Osteocyte (in vitro differentiated cells): ENCODE data around the gene MDM1. TPM values are rescaled to one million over a fixed set of nuclear protein-coding genes. Genes with fewer than 3 reads are reported as not detected.

Experiments used
- DNase-seq: peaks from one replicate; pipeline ENCODE4 v3.0.0; 2021; ENCODE audit warnings: mixed read lengths; ENCODE audit not compliant: unreplicated experiment; ENCODE audit errors: extremely low spot score
- H3K27ac Mint-ChIP-seq: one replicate; pipeline ENCODE4 v1.8.0; 2021; ENCODE audit warnings: mild to moderate bottlenecking, mixed read lengths; ENCODE audit not compliant: unreplicated experiment
- H3K27me3 Mint-ChIP-seq: one replicate; pipeline ENCODE4 v1.8.0; 2021; ENCODE audit warnings: mixed read lengths; ENCODE audit not compliant: unreplicated experiment
- H3K36me3 Mint-ChIP-seq: one replicate; pipeline ENCODE4 v1.8.0; 2021; ENCODE audit warnings: mixed read lengths; ENCODE audit not compliant: unreplicated experiment
- H3K4me1 Mint-ChIP-seq: one replicate; pipeline ENCODE4 v1.8.0; 2021; ENCODE audit warnings: mixed read lengths; ENCODE audit not compliant: unreplicated experiment
- H3K4me3 Mint-ChIP-seq: one replicate; pipeline ENCODE4 v1.8.0; 2021; ENCODE audit warnings: mild to moderate bottlenecking, moderate library complexity, mixed read lengths; ENCODE audit not compliant: unreplicated experiment
- H3K9me3 Mint-ChIP-seq: one replicate; pipeline ENCODE4 v1.8.0; 2021; ENCODE audit warnings: mixed read lengths; ENCODE audit not compliant: unreplicated experiment
- CTCF ChIP-seq: fragments of 200-600 bp; sonication (generic); IDR thresholded peaks from 2 replicates; pipeline ENCODE4 v1.5.0; 2021; ENCODE audit warnings: antibody characterized with exemption, mild to moderate bottlenecking, moderate library complexity
- total RNA-seq: library from RNA; stranded (reverse); gene quantifications from 2 replicates; pipeline ENCODE4 v1.2.1, GENCODE V29; 2021

The MDM1 gene
- total RNA-seq, 1 donor from 2014 or later: 10.9 TPM

GRCh38 chr12:68293347-68293746 is 38.8 kb downstream of the MDM1 start:
- no peak for DNase-seq
- Mint-ChIP-seq H3K4me3 (no peak overlapping the region), H3K27ac (no peak overlapping the region), H3K9me3 (no peaks in the 10 kb centered on the region), H3K36me3 (peaks cover 7% of the 10 kb centered on the region), H3K4me1 (no peaks in the 10 kb centered on the region), H3K27me3 (no peaks in the 10 kb centered on the region)
- TF ChIP-seq CTCF: no peak

- no peaks in the 10 kb centered on the region for H3K27me3 Mint-ChIP-seq
- peaks cover 7% of the 10 kb centered on the region for H3K36me3 Mint-ChIP-seq
- no peaks in the 10 kb centered on the region for H3K4me1 Mint-ChIP-seq
- no peak overlapping the region for H3K4me3 Mint-ChIP-seq
- H3K27ac Mint-ChIP-seq: no peak overlapping the region
- TF ChIP-seq CTCF: no peak
- H3K9me3 Mint-ChIP-seq: no peaks in the 10 kb centered on the region
- DNase-seq: no peak
Observed at GRCh38 chr12:68292151-68292943, 39.8 kb downstream of the MDM1 start.

- Mint-ChIP-seq H3K27ac (no peak overlapping the region), H3K4me3 (no peak overlapping the region), H3K9me3 (no peaks in the 10 kb centered on the region), H3K36me3 (peaks cover 7% of the 10 kb centered on the region), H3K4me1 (no peaks in the 10 kb centered on the region), H3K27me3 (no peaks in the 10 kb centered on the region)
- no peak for DNase-seq
- no peak for TF ChIP-seq CTCF
Observed at GRCh38 chr12:68291396-68292036, 40.6 kb downstream of the MDM1 start.

GRCh38 chr12:68290126-68290525 is 42.0 kb downstream of the MDM1 start:
- Mint-ChIP-seq H3K9me3 (no peaks in the 10 kb centered on the region), H3K4me1 (no peaks in the 10 kb centered on the region), H3K27me3 (no peaks in the 10 kb centered on the region), H3K4me3 (no peak overlapping the region), H3K27ac (no peak overlapping the region), H3K36me3 (peaks cover 7% of the 10 kb centered on the region)
- no peak for DNase-seq
- no peak for TF ChIP-seq CTCF

- Mint-ChIP-seq H3K27me3 (no peaks in the 10 kb centered on the region), H3K4me1 (no peaks in the 10 kb centered on the region), H3K36me3 (no peaks in the 10 kb centered on the region), H3K4me3 (no peak overlapping the region), H3K27ac (no peak overlapping the region), H3K9me3 (no peaks in the 10 kb centered on the region)
- DNase-seq: no peak
- TF ChIP-seq CTCF: no peak
Observed at GRCh38 chr12:68287106-68287505, 45.1 kb downstream of the MDM1 start.
